Stimulated activated CD4-positive, alpha-beta T cell treated with anti-CD3 and anti-CD28 coated beads, TNF-alpha, amount 100 ng/mL, for 4 hours (primary cell): ENCODE measurements around the gene CLEC3B.
"Not testable (repeated sequence)": the region's sequence is repeated elsewhere in the genome, so short reads cannot be mapped to it uniquely, and the experiment has no call there.

Experiments
- DNase-seq, 3 experiments: peaks; one replicate each; pipeline ENCODE4 v3.0.0-alpha.2; 2020; ENCODE audit warnings: low read depth in 3 of 3

CLEC3B gene

GRCh38 chr3:45066109-45066801, 40.2 kb downstream of the CLEC3B start:
- DNase-seq: no peak

- DNase-seq: no peak
Observed at GRCh38 chr3:45067486-45067885, 41.4 kb downstream of the CLEC3B start.

- DNase-seq: no peak
Observed at GRCh38 chr3:45067941-45068340, 41.8 kb downstream of the CLEC3B start.

GRCh38 chr3:45071075-45071474, 45.0 kb downstream of the CLEC3B start:
- no peak for DNase-seq

GRCh38 chr3:45075821-45076625, 49.9 kb downstream of the CLEC3B start:
- no peak for DNase-seq

- not testable (repeated sequence) for DNase-seq
Observed at GRCh38 chr3:45078256-45078655, 52.2 kb downstream of the CLEC3B start.

- no peak for DNase-seq
Observed at GRCh38 chr3:45078910-45079522, 52.9 kb downstream of the CLEC3B start.

GRCh38 chr3:45079715-45080114, 53.6 kb downstream of the CLEC3B start:
- DNase-seq: no peak

- no peak for DNase-seq
Observed at GRCh38 chr3:45080824-45081223, 54.7 kb downstream of the CLEC3B start.

- no peak for DNase-seq
Observed at GRCh38 chr3:45081506-45082141, 55.5 kb downstream of the CLEC3B start.

GRCh38 chr3:45082142-45082538, 56.0 kb downstream of the CLEC3B start:
- no peak for DNase-seq

GRCh38 chr3:45083023-45083422, 56.9 kb downstream of the CLEC3B start:
- DNase-seq: no peak

- no peak for DNase-seq
Observed at GRCh38 chr3:45084361-45084760, 58.3 kb downstream of the CLEC3B start.

- DNase-seq: no peak
Observed at GRCh38 chr3:45084820-45085816, 59.0 kb downstream of the CLEC3B start.
